NCI-H1048 (cell line): ENCODE data around the gene CPA5.
"Not testable (repeated sequence)": the region's sequence is repeated elsewhere in the genome, so short reads cannot be mapped to it uniquely, and the experiment has no call there.

Experiments
- DNase-seq: peaks from one replicate; lab custom pipeline; 2025; lab: John Stamatoyannopoulos, UW

Gene CPA5

DNA sequence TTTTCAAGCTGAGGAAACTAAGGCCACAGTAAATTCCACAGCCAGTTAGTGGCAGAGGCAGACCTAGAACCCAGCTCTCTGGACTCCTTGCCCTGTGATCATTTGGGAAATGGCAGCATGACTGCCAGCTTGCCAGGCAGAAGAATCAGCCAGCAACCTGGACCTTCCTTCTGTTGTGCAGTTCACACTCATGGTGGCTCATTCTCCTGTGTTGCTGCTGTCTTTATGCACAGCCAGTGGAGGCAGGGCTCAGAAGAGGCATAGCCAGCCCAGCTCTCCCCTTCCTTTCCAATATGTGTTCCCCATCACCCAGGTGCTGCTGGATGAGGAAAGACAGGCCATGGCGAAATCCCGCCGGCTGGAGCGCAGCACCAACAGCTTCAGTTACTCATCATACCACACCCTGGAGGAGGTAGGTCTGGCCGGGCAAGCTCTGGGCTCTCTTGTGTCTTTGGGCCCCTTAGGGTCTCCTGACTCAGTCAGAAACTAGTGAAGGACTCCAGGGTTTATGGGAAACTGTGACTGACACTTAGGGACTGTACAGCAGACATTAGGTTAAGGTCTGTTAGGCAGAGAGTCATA, 14.8 kb downstream of the CPA5 start:
- no peak for DNase-seq

DNA sequence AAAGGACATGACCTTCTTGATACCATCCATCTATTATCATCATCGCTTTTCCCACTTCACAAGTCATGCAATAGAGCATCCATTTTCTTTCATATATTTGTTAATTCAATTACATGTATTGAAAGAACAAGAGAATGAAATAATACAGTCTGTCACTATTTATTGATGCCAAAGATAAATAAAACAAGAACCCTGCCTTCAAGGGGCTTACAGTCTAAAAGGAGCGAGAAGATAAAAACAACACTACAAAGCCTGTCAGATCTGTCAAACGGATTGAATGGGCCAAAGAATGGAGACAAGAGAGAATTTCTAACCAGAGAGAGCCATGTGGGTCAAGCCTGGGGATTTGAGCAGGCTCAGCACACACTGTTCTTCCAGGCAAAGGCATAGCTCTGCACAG, 15.9 kb downstream of the CPA5 start:
- DNase-seq, result no peak

DNA sequence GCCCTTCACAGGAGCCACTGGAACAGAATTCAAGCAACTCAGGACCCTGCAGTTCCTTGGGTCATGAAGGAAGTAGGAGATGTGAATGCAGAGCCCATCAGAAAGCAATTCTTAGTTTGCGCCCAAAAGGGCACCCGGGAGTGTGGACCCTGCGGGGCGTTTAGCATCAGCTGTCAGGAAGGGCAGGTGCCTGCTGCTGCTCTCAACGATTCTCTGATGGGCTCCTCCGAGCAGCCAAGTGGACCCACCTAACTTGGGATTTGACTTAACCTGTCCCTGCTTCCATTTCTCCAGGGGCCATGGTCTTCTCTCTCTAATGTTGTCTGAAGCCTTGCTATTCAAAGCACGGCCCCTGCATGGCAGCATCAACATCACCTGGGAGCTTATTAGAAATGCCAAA, 17.1 kb downstream of the CPA5 start:
- DNase-seq, result no peak

DNA sequence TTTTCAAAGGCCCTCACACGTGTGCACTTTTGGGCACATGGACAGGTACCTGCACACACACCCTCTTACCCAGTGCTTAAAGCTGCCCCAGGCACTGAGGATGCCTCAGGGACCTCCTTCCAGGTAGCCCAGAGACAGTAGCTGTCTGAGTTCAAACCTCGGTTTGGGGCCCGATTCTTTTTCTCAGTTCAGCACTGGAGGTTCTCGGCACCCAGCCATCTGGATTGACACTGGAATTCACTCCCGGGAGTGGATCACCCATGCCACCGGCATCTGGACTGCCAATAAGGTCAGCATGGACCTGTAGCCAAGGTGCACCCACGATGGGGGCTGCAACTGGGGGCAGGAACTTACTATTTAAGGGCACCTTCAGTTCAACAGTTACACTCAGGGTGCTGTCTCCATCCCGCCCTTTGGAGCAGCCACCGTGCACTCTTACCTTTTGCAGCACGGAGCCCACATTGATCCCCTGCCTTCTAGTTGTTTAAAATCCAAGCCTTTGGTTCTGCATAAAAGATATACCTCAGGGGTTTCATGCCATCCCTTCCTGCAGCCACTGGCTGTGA, 17.7 kb downstream of the CPA5 start:
- DNase-seq, result no peak

DNA sequence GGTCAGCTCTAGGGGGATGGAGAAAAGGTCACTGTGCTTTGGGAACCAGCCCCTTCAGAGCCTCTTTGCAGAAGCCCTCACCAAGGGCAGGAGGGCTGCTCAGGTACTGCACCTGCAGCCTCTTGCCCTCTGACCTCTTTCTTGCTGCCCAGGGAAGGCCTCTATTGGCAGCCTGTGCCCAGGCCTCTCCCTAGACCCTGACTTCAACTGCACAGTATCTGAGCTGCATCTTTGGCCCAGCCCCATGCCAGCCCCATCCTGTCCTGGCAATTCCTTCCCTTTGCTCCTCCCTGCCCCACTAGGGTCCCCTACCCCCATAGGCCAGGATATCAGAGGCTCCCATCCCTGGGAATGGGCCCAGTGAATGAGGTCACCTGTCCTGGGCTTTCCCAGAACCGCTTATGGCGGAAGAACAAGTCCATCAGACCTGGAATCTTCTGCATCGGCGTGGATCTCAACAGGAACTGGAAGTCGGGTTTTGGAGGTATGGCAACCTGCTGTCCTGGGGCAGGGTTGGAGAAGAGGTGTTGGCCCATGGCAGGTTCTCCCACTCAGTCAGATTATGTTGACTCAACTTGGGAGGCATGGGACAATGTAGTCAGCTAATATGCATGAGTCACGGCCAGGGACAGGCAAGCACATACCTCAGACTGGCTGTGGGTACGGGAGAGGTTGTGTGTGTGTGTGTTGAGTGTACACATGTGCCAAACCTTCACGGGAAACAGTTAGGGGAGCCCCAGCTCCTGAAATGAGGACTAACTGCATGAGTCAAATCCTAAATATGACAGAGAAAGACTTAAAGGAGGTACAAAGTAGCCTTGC, 18.6 kb downstream of the CPA5 start:
- no peak for DNase-seq

DNA sequence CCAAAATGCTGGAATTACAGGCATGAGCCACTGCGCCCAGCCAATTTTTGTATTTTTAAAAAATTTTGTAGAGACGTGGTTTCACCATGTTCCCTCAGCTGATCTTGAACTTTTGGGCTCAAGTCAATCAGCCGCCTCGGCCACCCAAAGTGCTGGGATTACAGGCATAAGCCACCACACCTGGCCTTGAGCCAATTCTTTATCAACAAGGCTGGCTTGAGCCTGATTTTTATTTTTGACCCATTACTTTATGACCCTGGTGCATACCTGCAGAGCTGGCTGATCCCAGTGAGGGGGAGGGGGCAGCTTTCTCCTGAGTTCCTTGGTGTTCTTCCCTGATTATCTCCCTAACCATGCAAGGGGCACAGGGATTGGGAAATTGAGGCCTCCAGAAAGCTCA, 19.8 kb downstream of the CPA5 start:
- DNase-seq, result no peak

DNA sequence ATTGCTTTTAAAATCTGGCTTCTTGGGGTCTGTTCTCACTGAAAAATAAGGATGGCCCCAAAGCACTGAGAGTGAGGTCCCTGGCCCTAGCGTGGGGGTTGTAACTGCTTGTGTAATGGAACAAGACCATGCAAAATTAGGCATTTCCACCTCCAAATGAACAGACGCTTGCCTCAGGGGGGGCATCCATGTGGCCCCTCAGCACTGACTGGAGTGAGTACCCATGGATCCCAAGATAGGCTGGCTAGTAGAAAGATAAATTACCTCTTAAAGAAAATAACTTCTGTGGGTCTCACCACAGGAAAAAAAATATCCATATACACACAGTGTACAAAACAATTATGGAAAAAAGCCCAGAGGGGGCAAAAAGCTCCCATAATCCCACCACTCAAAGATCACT, 20.5 kb downstream of the CPA5 start:
- DNase-seq, result no peak

DNA sequence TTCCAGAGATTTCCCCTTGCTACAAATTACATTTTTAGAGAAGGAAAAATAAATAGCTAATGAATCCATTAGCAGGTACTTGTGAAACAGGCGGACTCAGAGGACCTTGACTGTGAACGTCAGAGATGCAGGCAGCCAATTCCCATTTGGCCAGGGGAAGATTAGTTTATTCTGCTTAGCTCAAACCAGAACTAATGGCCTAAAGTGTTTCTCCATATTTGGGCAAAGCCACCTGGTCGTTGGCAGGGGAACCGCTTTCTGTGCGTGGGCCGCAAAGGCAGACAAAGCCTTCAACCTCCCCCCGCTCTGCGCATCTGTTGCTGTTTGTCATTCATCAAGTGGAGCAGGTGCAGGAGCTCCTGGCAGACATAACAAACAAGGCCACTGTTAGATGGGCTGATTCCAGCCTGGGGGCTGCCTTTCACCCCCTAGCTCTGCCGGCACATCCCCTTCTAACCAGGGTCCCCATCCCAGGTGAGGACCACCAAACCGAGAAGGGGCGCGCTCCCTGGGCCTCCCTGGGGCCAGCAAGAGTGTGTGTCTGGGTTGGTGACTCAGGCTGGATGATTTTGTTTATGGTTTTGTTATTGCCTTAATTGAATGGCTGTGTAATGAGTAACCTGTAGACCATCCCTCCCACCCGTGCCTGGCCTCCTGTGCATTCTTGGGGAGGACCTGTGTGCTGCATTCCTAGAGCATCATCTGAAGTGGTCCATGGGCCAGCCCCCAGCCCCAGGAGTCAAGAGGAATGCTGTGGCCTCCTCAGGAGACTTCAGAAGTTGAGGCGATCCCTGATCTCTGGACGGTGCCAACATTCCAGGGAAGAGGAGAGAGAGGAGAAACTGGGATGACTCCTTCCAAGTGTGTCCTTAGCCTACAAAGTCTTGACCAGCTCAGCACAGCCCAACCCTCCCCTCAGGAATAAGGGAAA, 21.2 kb downstream of the CPA5 start:
- DNase-seq, result no peak

DNA sequence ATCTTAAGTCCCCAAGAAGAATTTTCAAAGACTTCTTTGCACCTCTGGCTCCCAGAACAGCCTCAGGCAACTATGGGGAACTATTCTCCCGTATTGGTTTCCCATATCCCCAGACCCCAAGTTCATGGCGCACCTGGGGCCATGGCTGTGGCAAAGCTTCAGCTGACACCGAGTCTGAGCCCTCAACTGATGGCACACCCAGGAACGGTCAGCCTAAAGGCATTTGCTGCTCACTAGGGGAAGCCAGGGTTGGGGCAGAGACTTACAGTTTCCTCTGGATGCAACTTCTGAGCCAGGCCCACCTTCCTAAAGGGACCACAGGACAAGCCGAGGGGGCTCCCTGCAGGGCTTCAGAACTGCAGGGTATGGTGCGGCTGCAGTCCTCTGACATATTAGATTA, 21.9 kb downstream of the CPA5 start:
- no peak for DNase-seq

DNA sequence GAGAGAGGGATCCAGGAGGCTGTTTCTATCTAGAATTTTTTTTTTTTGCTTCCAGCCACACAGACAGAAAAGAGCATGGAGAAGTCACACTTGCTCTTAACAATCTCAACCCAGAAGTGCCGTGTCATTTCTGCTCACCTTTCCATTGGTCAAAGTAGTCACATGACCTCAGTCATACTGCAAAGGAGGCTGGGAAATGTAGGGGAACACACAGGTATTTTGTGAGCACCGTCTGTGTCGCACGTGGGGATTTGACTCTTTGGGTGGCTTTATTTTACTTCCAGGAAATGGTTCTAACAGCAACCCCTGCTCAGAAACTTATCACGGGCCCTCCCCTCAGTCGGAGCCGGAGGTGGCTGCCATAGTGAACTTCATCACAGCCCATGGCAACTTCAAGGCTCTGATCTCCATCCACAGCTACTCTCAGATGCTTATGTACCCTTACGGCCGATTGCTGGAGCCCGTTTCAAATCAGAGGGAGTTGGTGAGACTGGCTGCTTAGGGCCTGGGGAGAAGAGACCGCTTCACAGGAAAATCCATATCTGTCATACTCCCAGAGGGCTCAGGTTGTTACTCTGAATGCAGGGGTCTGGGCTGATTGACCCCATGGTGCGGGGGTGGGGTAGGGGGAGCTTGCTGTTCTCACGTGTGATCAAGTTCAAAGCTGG, 22.6 kb downstream of the CPA5 start:
- no peak for DNase-seq

DNA sequence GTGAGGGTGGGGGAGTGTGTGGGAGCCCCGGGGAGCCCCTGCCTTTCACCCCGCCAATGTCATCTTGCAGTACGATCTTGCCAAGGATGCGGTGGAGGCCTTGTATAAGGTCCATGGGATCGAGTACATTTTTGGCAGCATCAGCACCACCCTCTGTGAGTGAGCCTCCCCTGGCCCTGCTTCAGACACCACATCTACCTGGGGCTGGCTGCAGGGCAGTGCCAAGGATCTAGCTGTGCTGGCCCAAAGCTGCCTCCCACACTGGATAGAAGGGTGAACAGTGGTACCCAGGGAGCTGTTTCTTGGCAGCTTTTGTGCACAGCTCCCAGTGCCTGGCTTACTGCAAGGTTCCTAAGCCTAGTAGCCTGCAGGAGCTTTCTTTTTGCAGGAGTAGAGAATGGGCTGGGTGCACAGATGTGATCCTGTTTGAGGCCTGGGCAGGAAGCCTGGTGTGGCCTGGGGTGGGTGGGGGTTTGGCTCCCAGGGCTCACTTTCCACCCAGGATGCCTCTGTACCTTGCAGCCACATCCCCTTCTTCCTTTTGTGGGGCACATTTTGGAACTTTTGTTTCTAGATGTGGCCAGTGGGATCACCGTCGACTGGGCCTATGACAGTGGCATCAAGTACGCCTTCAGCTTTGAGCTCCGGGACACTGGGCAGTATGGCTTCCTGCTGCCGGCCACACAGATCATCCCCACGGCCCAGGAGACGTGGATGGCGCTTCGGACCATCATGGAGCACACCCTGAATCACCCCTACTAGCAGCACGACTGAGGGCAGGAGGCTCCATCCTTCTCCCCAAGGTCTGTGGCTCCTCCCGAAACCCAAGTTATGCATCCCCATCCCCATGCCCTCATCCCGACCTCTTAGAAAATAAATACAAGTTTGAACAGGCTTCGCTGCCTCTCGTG, 23.5 kb downstream of the CPA5 start:
- no peak for DNase-seq

DNA sequence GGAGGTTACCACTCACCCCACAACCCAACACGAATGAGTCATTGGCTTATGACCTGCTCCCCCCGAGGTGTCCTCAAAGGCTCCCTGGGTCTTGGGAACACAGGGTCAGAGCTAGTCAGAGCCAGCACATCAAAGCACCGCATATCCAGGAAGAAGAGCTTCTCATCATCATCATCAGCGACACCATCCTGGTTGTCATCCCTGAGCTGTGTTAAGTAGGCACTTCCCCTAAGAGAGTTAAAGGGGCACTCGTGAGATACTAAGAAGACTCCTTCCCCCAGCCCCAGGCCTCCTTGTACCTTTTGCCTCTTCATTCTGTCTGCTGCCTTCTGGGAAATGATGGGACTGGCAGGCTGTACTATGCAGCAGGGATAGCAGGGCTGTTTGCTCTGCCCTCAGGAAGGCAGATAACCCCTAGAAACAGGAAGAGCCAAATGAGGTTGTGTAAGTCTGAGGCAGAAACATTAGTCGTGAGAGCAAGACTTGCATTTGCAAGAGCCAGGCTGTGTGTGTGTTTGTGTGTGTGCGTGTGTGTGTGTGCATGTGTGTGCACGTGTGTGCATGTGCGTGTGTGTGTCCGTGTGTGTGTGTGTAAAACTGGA, 24.6 kb downstream of the CPA5 start:
- DNase-seq, result no peak

DNA sequence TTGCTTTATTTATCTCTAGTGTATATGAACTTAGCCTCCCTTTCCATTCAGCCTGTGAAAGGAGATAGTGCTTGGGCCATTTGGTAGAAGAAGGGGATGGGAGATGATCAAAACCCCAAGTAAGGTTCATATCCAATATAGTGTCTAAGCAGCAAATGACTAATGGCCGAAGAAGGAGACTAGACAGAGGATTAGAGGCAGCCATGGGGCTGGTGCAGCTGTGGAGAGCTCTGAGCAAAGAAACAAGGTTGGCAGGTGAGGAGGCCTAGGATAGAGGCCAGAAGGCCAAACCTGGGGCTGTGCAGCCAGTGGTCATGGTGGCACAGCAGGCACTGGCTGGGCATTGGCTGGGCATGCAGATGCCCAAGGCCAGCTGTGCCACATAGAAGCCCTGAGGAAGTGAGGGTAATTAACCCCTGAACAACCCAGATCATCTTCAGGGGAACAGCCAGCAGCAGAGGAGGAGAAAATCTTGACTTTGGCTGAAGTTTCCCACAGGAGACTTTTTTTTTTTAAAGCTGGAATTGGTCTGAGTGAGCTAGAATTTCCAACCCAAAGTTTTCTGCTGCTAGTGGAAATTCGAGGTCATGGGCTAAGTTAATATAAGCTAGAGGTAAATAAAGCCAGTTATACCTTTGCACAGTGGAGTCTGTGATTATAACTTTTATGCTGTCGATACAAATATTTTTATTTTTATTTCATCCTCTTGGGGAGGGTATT, 25.4 kb downstream of the CPA5 start:
- no peak for DNase-seq

DNA sequence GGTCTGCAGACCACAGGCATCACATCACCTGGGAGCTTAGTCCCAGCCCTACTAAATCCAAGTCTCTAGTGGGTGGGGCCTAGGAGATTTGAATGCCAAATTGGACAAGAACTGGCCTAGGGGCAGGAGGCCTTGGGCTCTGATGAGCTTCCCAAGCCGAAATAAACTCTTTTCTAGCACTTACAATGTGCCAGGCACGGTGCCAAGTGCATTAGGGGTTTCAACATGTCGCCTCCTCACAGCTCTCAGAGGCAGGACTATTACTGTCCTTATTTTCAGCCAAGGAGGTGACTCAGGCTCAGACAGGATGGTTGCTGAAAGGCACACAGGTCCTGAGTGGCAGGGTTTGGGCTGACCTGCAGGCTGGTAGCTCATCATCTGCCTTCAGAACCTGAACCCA, 26.4 kb downstream of the CPA5 start:
- no peak for DNase-seq

DNA sequence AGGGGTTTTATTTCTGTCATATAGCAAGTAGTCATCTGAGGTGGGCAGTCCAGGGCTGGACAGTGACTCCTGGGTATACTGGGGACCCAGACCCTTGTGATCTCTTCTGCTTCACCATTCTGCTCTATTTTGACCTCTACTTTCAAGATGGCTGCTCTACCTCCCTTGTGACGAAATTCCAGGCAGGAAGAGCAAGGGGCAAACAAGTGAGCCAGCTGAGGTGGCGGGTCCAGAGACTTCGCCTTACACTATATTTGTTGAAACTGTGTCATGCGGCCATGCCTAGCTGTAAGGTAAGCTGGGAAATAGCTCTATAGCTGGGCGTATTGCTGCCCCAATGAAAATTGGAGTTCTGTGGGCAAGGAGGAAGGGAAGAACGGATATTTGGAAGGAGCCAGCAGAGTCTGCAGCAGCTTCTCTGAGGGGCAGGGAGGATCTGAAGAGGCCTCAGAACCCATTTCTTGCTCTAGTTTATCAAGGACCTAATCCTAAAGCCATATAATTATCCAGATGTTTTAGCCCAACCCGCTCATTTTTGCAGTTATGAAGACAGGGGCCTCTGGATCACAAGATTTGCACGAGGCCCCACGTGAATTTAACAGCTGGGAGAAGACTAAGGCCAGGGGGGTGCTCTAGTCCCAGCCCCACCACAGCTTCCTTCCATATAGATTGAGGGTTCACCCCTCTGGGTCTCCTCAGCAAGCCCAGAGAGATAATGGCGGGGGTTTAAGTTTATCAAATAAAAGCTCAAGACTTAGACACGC, 28.0 kb downstream of the CPA5 start:
- DNase-seq, result no peak

DNA sequence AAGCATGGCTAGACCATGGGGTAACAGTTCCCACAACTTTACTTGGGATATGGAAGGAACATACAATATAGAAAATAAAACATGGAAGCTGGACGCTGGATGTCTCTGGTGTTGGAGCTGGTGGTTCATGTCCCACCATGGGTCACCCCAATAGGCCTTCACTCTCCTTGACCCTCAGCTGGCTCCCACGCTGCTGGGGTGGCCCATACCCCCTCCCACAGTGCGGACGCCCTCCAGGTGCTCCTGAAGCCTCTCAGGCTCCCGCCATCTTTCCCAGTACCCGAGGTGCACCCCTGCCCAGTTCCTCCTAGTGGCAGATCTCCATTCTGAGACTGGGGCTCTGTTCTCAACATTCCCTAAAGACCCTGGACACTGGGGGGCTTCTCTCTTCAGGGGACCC, 29.9 kb downstream of the CPA5 start:
- no peak for DNase-seq

DNA sequence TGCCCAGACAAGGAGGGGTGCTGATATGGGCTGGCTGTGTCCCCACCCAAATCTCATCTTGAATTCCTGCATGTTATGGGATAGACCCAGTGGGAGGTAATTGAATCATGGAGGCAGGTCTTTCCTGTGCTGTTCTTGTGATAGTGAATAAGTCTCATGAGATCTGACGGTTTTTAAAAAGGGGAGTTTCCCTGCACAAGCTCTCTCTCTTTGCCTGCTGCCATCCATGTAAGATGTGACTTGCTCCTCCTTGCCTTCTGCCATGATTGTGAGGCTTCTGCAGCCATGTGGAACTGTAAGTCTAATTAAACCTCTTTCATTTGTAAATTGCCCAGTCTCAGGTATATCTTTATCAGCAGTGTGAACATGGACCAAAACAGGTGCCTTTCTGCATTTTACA, 31.8 kb downstream of the CPA5 start:
- DNase-seq, result not testable (repeated sequence)

DNA sequence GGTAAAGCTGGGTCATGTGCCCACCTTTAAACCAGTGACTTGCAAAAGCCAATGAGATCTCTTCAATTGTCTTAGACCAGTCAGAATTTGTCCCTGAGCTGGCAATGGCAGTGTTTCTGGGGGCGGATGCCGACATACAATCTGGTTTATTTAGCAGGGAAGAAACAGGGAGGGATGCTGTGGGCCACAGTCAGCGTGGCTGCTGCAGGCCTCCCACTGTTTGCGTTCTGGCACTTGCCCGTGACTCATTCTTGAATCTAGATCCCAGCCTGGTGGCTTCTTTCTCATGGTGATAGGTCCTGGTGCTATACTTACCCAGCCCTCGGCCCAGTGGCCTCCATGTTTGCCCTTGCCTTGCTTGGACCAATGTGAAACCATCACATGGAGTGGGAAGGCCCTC, 32.6 kb downstream of the CPA5 start:
- DNase-seq, result no peak

DNA sequence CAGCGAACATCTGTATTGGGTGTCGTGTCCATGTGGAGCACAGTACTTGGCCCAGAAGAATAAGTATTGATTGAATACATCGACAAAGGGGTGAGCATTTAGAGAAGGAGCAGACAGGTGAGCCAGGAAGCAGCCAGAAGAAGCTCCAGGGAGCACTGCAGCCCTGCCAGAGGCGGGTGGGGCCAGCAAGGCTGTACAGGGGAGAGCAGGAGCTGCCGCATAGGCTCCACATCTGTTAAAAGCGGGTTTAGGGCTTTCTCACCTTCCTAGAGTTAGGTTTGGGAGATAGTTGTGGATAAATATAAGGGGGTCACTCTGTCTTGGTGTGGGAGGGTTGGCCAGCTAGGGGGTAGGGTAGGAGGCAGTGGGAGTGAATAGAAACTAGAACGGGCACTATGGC, 34.4 kb downstream of the CPA5 start:
- no peak for DNase-seq
